IgD-negative memory B cell (primary cell): Measurements from ENCODE around the gene RCHY1. TPM values are rescaled to one million over a fixed set of nuclear protein-coding genes. Genes with fewer than 3 reads are reported as not detected.

Experiments
- H3K27ac Mint-ChIP-seq, 3 donors: one replicate each; pipeline ENCODE4 v1.8.0; 2020 to 2022; ENCODE audit warnings: mild to moderate bottlenecking in 3 of 3, mixed read lengths in 3 of 3, moderate library complexity in 1 of 3
- H3K27me3 Mint-ChIP-seq: one replicate; pipeline ENCODE4 v1.8.0; 2021; ENCODE audit warnings: mixed read lengths
- H3K36me3 Mint-ChIP-seq: one replicate; pipeline ENCODE4 v1.8.0; 2020; ENCODE audit warnings: mild to moderate bottlenecking, mixed read lengths
- H3K4me1 Mint-ChIP-seq, 3 donors: one replicate each; pipeline ENCODE4 v1.8.0; 2020 to 2022; ENCODE audit warnings: mixed read lengths in 3 of 3, mild to moderate bottlenecking in 1 of 3
- H3K4me3 Mint-ChIP-seq, 4 donors: one replicate each; pipeline ENCODE4 v1.8.0; 2020 to 2022; ENCODE audit warnings: mild to moderate bottlenecking in 4 of 4, mixed read lengths in 4 of 4, moderate library complexity in 3 of 4
- H3K9me3 Mint-ChIP-seq, 3 donors: one replicate each; pipeline ENCODE4 v1.8.0; 2020 to 2021; ENCODE audit warnings: mixed read lengths in 3 of 3, mild to moderate bottlenecking in 1 of 3
- polyA plus RNA-seq: library from polyadenylated mRNA; unstranded; fragments of 300-500 nt; fragmentation: Illumina TruSeq; gene quantifications from one replicate; pipeline ENCODE4 v1.2.3, GENCODE V29; 2021

RCHY1 gene
- polyA plus RNA-seq, 1 donor from 2014 or later, result 25.3 TPM

DNA sequence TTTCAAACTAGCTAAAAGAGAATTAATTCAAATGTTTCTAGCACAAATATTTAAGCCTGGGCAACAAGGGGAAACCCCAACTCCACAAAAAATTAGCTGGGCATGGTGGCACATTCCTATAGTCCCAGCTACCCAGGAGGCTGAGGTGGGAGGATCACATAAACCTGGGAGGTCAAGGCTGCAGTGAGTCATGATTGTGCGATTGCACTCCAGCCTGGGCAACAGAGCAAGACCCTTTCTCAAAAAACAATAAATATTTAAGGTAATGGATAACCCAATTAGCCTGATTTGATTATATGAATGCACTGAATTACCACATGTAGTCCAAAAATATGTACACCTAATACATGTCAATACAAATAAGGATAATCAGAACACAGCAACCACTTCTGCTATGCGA lies 14.3 kb downstream of the RCHY1 start:
- peaks cover 8% of the 10 kb centered on the region for H3K36me3 Mint-ChIP-seq
- peaks cover 0 to 3% (median 0%) of the 10 kb centered on the region in 3 donors for H3K9me3 Mint-ChIP-seq
- no peaks in the 10 kb centered on the region for H3K27me3 Mint-ChIP-seq
- H3K4me1 Mint-ChIP-seq, result peaks cover 3 to 8% (median 4%) of the 10 kb centered on the region in 3 donors
- H3K4me3 Mint-ChIP-seq, result no peak overlapping the region
- H3K27ac Mint-ChIP-seq, result no peak overlapping the region

DNA sequence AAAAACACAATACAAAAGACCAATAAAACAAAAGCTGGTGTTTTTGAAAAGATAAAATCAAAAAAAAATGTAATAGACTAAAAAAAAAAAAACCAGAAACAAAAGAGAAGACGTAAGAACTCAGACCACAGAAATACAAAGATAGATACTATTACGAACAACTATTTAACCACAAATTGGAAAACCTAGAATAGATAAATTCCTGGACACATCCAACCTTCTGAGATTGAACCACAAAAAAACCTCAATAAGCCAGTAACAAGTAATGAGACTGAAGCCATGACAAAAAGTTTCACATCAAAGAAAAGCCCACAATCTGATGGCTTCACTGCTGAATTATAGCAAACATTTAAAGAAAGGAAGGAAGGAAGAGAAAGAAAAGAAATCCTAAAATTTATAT lies 16.2 kb downstream of the RCHY1 start:
- Mint-ChIP-seq H3K9me3 (peaks cover 0 to 3% (median 0%) of the 10 kb centered on the region in 3 donors), H3K27ac (no peak overlapping the region), H3K27me3 (no peaks in the 10 kb centered on the region), H3K4me3 (no peak overlapping the region), H3K4me1 (peaks cover 4 to 8% (median 6%) of the 10 kb centered on the region in 3 donors), H3K36me3 (peaks cover 6% of the 10 kb centered on the region)

DNA sequence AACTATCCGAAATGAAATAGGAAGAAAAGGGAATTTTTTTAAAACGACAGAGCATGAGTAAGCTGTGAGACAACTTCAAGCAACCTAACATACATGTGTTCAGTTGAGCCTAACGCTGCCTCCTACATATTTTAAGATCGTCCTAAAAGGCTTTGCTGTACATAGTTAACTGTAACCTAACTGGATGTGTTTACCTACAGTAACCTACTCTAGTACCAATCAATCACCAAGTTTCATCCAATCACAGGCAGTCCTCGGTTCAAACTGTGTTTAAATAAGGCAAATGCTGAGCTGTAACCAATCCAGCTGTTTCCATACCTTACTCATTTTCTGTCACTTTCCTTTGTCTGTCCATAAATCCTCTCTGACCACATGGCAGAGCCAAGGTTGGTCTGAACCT lies 17.1 kb downstream of the RCHY1 start:
- Mint-ChIP-seq H3K9me3 (peaks cover 0 to 3% (median 0%) of the 10 kb centered on the region in 3 donors), H3K27ac (no peak overlapping the region), H3K36me3 (peaks cover 4% of the 10 kb centered on the region), H3K4me1 (peaks cover 4 to 8% (median 6%) of the 10 kb centered on the region in 3 donors), H3K27me3 (no peaks in the 10 kb centered on the region), H3K4me3 (no peak overlapping the region)

DNA sequence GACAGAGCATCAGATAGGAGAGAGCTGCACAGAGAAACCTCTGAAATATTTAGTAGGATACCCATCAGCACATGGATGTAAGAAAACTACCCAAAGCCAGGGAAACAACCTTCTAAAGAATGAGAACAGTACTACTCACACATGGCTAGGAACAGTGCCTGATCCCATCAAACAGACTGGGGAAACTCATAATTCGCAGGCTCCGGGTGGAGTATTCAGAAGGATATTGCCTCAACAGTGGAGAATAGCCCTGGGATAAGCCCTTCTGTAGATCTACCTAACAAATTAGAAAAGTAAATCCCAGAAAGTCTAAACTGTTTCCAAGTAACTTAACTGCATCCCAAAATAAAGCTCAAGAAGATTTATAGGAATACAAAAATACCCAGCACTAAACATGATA lies 17.8 kb downstream of the RCHY1 start:
- H3K27me3 Mint-ChIP-seq, result no peaks in the 10 kb centered on the region
- peaks cover 4 to 8% (median 6%) of the 10 kb centered on the region in 3 donors for H3K4me1 Mint-ChIP-seq
- H3K4me3 Mint-ChIP-seq, result no peak overlapping the region
- H3K9me3 Mint-ChIP-seq, result peaks cover 0 to 3% (median 0%) of the 10 kb centered on the region in 3 donors
- H3K36me3 Mint-ChIP-seq, result peaks cover 4% of the 10 kb centered on the region
- H3K27ac Mint-ChIP-seq, result peak overlapping the region in 1 of 3 donors; percentile 20

- H3K36me3 Mint-ChIP-seq, result peaks cover 4% of the 10 kb centered on the region
- no peak overlapping the region for H3K4me3 Mint-ChIP-seq
- H3K4me1 Mint-ChIP-seq, result peaks cover 4 to 8% (median 6%) of the 10 kb centered on the region in 3 donors
- peaks cover 0 to 3% (median 0%) of the 10 kb centered on the region in 3 donors for H3K9me3 Mint-ChIP-seq
- H3K27me3 Mint-ChIP-seq, result no peaks in the 10 kb centered on the region
- peak overlapping the region in 1 of 3 donors; percentile 47 for H3K27ac Mint-ChIP-seq
Measured at GRCh38 chr4:75495476-75495875, 18.7 kb downstream of the RCHY1 start.

- peaks cover 0 to 3% (median 0%) of the 10 kb centered on the region in 3 donors for H3K9me3 Mint-ChIP-seq
- H3K4me1 Mint-ChIP-seq, result peaks cover 4 to 8% (median 6%) of the 10 kb centered on the region in 3 donors
- no peaks in the 10 kb centered on the region for H3K27me3 Mint-ChIP-seq
- H3K36me3 Mint-ChIP-seq, result no peaks in the 10 kb centered on the region
- H3K4me3 Mint-ChIP-seq, result no peak overlapping the region
- no peak overlapping the region for H3K27ac Mint-ChIP-seq
Measured at GRCh38 chr4:75494563-75494962, 19.6 kb downstream of the RCHY1 start.

- H3K36me3 Mint-ChIP-seq, result no peaks in the 10 kb centered on the region
- H3K4me1 Mint-ChIP-seq, result peaks cover 0 to 2% (median 0%) of the 10 kb centered on the region in 3 donors
- no peaks in the 10 kb centered on the region for H3K27me3 Mint-ChIP-seq
- H3K27ac Mint-ChIP-seq, result no peak overlapping the region
- H3K9me3 Mint-ChIP-seq, result no peaks in the 10 kb centered on the region
- H3K4me3 Mint-ChIP-seq, result no peak overlapping the region
Measured at GRCh38 chr4:75490155-75490554, 24.0 kb downstream of the RCHY1 start.

DNA sequence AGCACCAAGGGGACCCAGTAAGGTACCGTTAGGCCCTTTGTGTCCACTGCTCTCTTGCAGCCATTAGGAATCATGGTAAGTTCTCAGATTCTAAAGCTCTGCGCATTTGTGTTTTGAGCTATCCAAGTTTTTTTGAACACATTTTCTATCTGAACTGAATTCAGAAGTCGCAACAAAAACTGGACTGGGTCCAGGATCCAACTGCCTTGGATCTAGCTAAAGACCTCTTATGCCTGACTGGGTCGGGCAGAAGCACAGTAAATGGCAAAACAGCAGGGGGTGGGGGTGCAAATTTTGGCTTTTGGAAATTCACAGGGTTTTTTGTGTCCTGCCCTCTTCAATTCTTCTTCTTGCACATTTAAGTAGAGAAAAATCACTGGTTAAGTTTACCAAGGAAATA lies 30.0 kb downstream of the RCHY1 start:
- H3K27ac Mint-ChIP-seq, result peak overlapping the region in 1 of 3 donors; percentile 35
- H3K36me3 Mint-ChIP-seq, result peaks cover 8% of the 10 kb centered on the region
- no peaks in the 10 kb centered on the region for H3K4me1 Mint-ChIP-seq
- H3K27me3 Mint-ChIP-seq, result no peaks in the 10 kb centered on the region
- no peaks in the 10 kb centered on the region for H3K9me3 Mint-ChIP-seq
- H3K4me3 Mint-ChIP-seq, result no peak overlapping the region

- Mint-ChIP-seq H3K4me3 (no peak overlapping the region), H3K36me3 (peaks cover 21% of the 10 kb centered on the region), H3K27ac (peak overlapping the region in 1 of 3 donors; percentile 28), H3K4me1 (peaks cover 0 to 2% (median 1%) of the 10 kb centered on the region in 3 donors), H3K9me3 (peaks cover 2 to 11% (median 3%) of the 10 kb centered on the region in 3 donors), H3K27me3 (no peaks in the 10 kb centered on the region)
Measured at GRCh38 chr4:75477201-75477600, 37.0 kb downstream of the RCHY1 start.

DNA sequence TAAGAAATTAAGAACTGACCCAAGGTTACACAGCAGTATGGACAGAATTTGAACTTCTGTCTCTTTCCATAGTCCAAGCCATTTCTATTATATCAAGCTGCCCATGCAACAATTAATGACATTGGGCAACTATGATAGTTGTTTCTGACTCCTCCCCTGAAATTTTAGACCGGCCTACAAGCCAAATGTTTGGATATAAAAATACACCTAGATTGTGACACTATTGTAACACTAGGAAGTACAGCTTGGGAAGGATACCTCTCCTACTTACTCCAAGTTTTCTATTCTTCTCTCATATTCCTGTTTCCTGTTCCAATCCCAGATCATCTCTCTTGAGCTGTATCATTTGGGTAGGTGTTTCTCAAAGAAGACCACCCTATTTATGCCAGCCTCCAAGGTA lies 43.5 kb downstream of the RCHY1 start:
- Mint-ChIP-seq H3K27me3 (no peaks in the 10 kb centered on the region), H3K27ac (no peak overlapping the region), H3K4me3 (no peak overlapping the region), H3K9me3 (no peaks in the 10 kb centered on the region), H3K36me3 (peaks cover 2% of the 10 kb centered on the region), H3K4me1 (peaks cover 0 to 2% (median 0%) of the 10 kb centered on the region in 3 donors)

- H3K27me3 Mint-ChIP-seq, result no peaks in the 10 kb centered on the region
- no peak overlapping the region for H3K27ac Mint-ChIP-seq
- H3K4me1 Mint-ChIP-seq, result peaks cover 0 to 2% (median 0%) of the 10 kb centered on the region in 3 donors
- H3K4me3 Mint-ChIP-seq, result no peak overlapping the region
- H3K9me3 Mint-ChIP-seq, result no peaks in the 10 kb centered on the region
- H3K36me3 Mint-ChIP-seq, result peaks cover 2% of the 10 kb centered on the region
Measured at GRCh38 chr4:75469896-75470295, 44.3 kb downstream of the RCHY1 start.

GRCh38 chr4:75457365-75457764 lies 56.8 kb downstream of the RCHY1 start:
- no peak overlapping the region for H3K27ac Mint-ChIP-seq
- H3K27me3 Mint-ChIP-seq, result peaks cover 10% of the 10 kb centered on the region
- H3K36me3 Mint-ChIP-seq, result no peaks in the 10 kb centered on the region
- H3K9me3 Mint-ChIP-seq, result peaks cover 0 to 7% (median 5%) of the 10 kb centered on the region in 3 donors
- H3K4me1 Mint-ChIP-seq, result peaks cover 0 to 2% (median 0%) of the 10 kb centered on the region in 3 donors
- no peak overlapping the region for H3K4me3 Mint-ChIP-seq

- Mint-ChIP-seq H3K4me1 (peaks cover 0 to 2% (median 0%) of the 10 kb centered on the region in 3 donors), H3K9me3 (peaks cover 4 to 9% (median 8%) of the 10 kb centered on the region in 3 donors), H3K27ac (no peak overlapping the region), H3K4me3 (no peak overlapping the region), H3K27me3 (peaks cover 16% of the 10 kb centered on the region), H3K36me3 (peaks cover 6% of the 10 kb centered on the region)
Measured at GRCh38 chr4:75434105-75434504, 80.1 kb downstream of the RCHY1 start.

GRCh38 chr4:75432683-75433082 lies 81.5 kb downstream of the RCHY1 start:
- H3K4me3 Mint-ChIP-seq, result no peak overlapping the region
- peaks cover 6% of the 10 kb centered on the region for H3K36me3 Mint-ChIP-seq
- peaks cover 4 to 9% (median 8%) of the 10 kb centered on the region in 3 donors for H3K9me3 Mint-ChIP-seq
- peaks cover 0 to 2% (median 0%) of the 10 kb centered on the region in 3 donors for H3K4me1 Mint-ChIP-seq
- H3K27me3 Mint-ChIP-seq, result peaks cover 16% of the 10 kb centered on the region
- H3K27ac Mint-ChIP-seq, result no peak overlapping the region

DNA sequence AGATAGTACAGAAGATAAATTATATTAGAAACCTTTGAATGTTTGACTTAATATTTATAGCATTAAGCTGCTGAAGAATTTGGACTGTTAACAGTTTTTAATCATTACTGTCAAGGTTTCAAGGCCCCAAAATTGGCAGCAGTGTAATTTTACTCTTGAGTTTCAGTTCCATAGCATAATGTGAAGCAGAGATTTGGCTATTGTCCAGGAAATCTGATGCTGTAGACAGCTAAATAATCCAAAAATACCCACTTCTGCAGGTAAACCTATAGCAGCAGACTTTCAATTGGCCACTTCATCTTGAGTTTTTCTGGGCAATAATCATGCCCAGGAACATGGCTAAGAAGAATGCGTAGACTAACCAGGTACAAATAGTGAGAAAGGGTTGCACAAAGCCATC lies 85.0 kb downstream of the RCHY1 start:
- Mint-ChIP-seq H3K27ac (no peak overlapping the region), H3K4me1 (peaks cover 0 to 2% (median 0%) of the 10 kb centered on the region in 3 donors), H3K4me3 (no peak overlapping the region), H3K27me3 (peaks cover 6% of the 10 kb centered on the region), H3K36me3 (no peaks in the 10 kb centered on the region), H3K9me3 (peaks cover 0 to 2% (median 0%) of the 10 kb centered on the region in 3 donors)
